ENCODE results near the gene NANOGP8.

DNA sequence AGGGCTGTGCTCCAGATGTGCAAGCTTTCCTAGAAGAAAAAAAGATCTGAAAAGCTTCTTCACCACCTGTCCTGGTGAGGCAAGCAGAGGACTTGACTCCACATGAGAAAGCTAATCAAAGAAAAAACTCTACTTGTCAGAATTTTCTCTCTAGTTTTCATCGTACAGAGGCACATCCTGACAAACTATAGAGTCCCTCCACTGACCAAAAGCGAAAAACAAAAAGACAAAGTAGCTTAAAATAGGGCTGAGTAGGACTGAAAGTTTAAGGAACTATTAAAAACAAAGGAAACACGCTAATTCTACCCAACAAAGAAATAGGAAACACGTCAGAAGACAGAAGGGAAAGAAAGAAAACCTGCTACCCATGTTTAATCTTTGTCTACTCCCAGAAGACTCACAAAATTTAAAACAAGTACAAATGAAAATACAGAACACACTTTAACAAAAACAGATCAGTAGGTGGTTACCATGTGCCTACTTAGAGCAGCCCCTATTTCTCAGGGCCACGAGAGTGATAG, 26.5 kb downstream of the NANOGP8 start:
- TF ChIP-seq POLR2AphosphoS5 (IDR thresholded peaks at IDR 0.05), result no peak
- TF ChIP-seq, protein P1, sequence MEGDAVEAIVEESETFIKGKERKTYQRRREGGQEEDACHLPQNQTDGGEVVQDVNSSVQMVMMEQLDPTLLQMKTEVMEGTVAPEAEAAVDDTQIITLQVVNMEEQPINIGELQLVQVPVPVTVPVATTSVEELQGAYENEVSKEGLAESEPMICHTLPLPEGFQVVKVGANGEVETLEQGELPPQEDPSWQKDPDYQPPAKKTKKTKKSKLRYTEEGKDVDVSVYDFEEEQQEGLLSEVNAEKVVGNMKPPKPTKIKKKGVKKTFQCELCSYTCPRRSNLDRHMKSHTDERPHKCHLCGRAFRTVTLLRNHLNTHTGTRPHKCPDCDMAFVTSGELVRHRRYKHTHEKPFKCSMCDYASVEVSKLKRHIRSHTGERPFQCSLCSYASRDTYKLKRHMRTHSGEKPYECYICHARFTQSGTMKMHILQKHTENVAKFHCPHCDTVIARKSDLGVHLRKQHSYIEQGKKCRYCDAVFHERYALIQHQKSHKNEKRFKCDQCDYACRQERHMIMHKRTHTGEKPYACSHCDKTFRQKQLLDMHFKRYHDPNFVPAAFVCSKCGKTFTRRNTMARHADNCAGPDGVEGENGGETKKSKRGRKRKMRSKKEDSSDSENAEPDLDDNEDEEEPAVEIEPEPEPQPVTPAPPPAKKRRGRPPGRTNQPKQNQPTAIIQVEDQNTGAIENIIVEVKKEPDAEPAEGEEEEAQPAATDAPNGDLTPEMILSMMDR (IDR thresholded peaks at IDR 0.05), result no peak
- TF ChIP-seq EP300 (IDR thresholded peaks at IDR 0.05), result no peak
